Measurements from ENCODE around the gene AIFM1. TPM values are rescaled to one million over a fixed set of nuclear protein-coding genes. Genes with fewer than 3 reads are reported as not detected.

AIFM1 gene
- polyA plus RNA-seq, 2 of the 4 experiments (the other 2 are of a cell fraction): 90.2 to 103 TPM

DNA sequence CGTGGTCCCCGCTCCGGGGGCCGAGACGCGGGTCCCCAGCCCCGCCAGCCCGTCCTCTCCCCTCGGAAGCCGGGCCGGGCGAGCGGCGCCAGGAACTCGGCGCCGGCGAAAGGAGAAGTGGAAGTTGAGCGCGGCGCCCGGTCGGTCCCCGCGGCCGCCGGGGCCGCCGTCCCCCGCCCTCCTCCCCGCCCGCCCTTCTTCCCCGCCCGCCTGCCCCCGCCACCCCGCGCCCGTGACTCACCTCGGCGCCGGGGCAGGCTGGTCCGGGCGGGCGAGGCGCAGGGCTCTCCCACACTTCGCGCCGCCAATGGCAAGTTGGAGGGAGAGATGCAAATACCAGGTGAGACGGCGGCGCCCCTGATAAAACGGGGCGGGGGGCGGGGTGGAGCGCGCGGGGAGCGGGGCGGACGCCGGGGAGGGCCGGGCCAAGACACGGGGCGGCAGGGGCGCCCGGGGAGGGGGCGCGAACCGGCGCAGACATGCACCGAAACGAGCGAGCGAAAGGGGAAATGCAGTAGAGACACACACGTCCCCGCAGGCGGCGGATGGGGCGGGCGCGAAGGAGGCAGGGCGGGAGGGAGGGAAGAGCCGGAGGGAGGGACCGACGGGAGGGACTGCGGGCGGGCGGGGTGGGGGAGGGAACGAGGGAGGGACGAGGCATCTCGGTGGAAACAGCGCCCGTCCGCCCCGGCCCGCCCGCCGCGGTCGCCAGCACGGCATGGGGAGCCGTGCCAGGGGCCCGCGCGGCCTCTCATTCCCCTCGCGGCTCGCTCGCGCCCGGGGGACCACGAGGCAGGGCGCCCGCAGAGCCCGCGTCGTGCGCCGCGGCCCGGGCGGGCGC, 55.0 kb downstream of the AIFM1 start, which contains the start of gene ELF4:
ELF4 (minus strand) TSS at position 119 of the 841 bp plus-strand sequence. CDS start 29,167 bp downstream, outside the sequence.
- DNase-seq (ENCODE audit: low read depth in 1 of 2, low spot score in 1 of 2) (peak; percentile 65 to 70), ATAC-seq (peak; percentile 51 to 71), FAIRE-seq (no peak)
- Histone ChIP-seq H3K4me2 (peak within 1 kb of the TSS; percentile 99), H3K4me3 (peak within 1 kb of the TSS; percentile 98), H3K27ac (peak within 1 kb of the TSS; percentile 85 to 98), H3K4me1 (peaks cover 41% of the 10 kb centered on the region), H3K9me3 (no peaks in the 10 kb centered on the region)
- POLR2A ChIA-PET: interaction anchor here (0.7 to 1.3 kb wide), 3 partner anchors 10 to 12 kb away, joined by 3 to 4 read pairs (median 3); no protein-coding TSS in a partner anchor
- no CpG with 5 or more reads among the region's 123 CpGs for WGBS (ENCODE audit: missing lambda C conversion rate)
- CTCF ChIA-PET: interaction anchor here (0.9 to 4.3 kb wide), 2 partner anchors 18 to 31 kb away, joined by 4 to 24 read pairs; no protein-coding TSS in a partner anchor
- no peak for TF ChIP-seq CHD4 (IDR thresholded peaks at IDR 0.05; ENCODE audit: borderline replicate concordance)
- TF ChIP-seq, protein P1, sequence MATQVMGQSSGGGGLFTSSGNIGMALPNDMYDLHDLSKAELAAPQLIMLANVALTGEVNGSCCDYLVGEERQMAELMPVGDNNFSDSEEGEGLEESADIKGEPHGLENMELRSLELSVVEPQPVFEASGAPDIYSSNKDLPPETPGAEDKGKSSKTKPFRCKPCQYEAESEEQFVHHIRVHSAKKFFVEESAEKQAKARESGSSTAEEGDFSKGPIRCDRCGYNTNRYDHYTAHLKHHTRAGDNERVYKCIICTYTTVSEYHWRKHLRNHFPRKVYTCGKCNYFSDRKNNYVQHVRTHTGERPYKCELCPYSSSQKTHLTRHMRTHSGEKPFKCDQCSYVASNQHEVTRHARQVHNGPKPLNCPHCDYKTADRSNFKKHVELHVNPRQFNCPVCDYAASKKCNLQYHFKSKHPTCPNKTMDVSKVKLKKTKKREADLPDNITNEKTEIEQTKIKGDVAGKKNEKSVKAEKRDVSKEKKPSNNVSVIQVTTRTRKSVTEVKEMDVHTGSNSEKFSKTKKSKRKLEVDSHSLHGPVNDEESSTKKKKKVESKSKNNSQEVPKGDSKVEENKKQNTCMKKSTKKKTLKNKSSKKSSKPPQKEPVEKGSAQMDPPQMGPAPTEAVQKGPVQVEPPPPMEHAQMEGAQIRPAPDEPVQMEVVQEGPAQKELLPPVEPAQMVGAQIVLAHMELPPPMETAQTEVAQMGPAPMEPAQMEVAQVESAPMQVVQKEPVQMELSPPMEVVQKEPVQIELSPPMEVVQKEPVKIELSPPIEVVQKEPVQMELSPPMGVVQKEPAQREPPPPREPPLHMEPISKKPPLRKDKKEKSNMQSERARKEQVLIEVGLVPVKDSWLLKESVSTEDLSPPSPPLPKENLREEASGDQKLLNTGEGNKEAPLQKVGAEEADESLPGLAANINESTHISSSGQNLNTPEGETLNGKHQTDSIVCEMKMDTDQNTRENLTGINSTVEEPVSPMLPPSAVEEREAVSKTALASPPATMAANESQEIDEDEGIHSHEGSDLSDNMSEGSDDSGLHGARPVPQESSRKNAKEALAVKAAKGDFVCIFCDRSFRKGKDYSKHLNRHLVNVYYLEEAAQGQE (IDR thresholded peaks at IDR 0.05): no peak
- no peak for TF ChIP-seq SMC3 (IDR thresholded peaks at IDR 0.05)
- TF ChIP-seq MAFK (IDR thresholded peaks at IDR 0.05; ENCODE audit: partially characterized antibody): no peak
- TF ChIP-seq, protein P2, sequence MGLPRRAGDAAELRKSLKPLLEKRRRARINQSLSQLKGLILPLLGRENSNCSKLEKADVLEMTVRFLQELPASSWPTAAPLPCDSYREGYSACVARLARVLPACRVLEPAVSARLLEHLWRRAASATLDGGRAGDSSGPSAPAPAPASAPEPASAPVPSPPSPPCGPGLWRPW (IDR thresholded peaks at IDR 0.05): no peak
- no peak for TF ChIP-seq FOXS1 (CRISPR knock-in tag; IDR thresholded peaks at IDR 0.05)
- no peak for TF ChIP-seq MYC (IDR thresholded peaks at IDR 0.05; ENCODE audit: borderline replicate concordance, low read length)
- TF ChIP-seq FOSB (CRISPR knock-in tag; IDR thresholded peaks at IDR 0.05): no peak
- no peak for TF ChIP-seq KDM1A (IDR thresholded peaks at IDR 0.05; ENCODE audit: low read depth)
- TF ChIP-seq RAD21 (conservative IDR thresholded peaks at IDR 0.05 in 1 of 2, IDR thresholded peaks at IDR 0.05 in 1 of 2): no peak
- TF ChIP-seq GATA3 (IDR thresholded peaks at IDR 0.05; ENCODE audit: borderline replicate concordance): no peak
- TF ChIP-seq, protein P3, sequence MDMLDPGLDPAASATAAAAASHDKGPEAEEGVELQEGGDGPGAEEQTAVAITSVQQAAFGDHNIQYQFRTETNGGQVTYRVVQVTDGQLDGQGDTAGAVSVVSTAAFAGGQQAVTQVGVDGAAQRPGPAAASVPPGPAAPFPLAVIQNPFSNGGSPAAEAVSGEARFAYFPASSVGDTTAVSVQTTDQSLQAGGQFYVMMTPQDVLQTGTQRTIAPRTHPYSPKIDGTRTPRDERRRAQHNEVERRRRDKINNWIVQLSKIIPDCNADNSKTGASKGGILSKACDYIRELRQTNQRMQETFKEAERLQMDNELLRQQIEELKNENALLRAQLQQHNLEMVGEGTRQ (IDR thresholded peaks at IDR 0.05): no peak
- no peak for TF ChIP-seq HOXA7 (CRISPR knock-in tag; IDR thresholded peaks at IDR 0.05)
- TF ChIP-seq, protein P4, sequence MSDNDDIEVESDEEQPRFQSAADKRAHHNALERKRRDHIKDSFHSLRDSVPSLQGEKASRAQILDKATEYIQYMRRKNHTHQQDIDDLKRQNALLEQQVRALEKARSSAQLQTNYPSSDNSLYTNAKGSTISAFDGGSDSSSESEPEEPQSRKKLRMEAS (IDR thresholded peaks at IDR 0.05): 0 out of 2 replicates have a peak, but pooled peaks have one; percentile 35
- TF ChIP-seq, protein P5, sequence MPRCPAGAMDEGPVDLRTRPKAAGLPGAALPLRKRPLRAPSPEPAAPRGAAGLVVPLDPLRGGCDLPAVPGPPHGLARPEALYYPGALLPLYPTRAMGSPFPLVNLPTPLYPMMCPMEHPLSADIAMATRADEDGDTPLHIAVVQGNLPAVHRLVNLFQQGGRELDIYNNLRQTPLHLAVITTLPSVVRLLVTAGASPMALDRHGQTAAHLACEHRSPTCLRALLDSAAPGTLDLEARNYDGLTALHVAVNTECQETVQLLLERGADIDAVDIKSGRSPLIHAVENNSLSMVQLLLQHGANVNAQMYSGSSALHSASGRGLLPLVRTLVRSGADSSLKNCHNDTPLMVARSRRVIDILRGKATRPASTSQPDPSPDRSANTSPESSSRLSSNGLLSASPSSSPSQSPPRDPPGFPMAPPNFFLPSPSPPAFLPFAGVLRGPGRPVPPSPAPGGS (IDR thresholded peaks at IDR 0.05): 0 out of 3 replicates have a peak, but pooled peaks have one; percentile 21
- TF ChIP-seq HOXB13 (CRISPR knock-in tag; IDR thresholded peaks at IDR 0.05; ENCODE audit: low read depth): no peak
- no peak for TF ChIP-seq ESRRA (IDR thresholded peaks at IDR 0.05; ENCODE audit: borderline replicate concordance, low read length)
- no peak for TF ChIP-seq JUNB (IDR thresholded peaks at IDR 0.05)
- TF ChIP-seq, protein P6, sequence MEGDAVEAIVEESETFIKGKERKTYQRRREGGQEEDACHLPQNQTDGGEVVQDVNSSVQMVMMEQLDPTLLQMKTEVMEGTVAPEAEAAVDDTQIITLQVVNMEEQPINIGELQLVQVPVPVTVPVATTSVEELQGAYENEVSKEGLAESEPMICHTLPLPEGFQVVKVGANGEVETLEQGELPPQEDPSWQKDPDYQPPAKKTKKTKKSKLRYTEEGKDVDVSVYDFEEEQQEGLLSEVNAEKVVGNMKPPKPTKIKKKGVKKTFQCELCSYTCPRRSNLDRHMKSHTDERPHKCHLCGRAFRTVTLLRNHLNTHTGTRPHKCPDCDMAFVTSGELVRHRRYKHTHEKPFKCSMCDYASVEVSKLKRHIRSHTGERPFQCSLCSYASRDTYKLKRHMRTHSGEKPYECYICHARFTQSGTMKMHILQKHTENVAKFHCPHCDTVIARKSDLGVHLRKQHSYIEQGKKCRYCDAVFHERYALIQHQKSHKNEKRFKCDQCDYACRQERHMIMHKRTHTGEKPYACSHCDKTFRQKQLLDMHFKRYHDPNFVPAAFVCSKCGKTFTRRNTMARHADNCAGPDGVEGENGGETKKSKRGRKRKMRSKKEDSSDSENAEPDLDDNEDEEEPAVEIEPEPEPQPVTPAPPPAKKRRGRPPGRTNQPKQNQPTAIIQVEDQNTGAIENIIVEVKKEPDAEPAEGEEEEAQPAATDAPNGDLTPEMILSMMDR (IDR thresholded peaks at IDR 0.05): 0 out of 3 replicates have a peak, but pooled peaks have one; percentile 16
- TF ChIP-seq POLR2A (IDR thresholded peaks at IDR 0.05; ENCODE audit: low read length): peak; percentile 14; the same call in 1 of the 2 replicates
- no peak for TF ChIP-seq ZC3H11A (IDR thresholded peaks at IDR 0.05)
- no peak for TF ChIP-seq HEYL (CRISPR knock-in tag; IDR thresholded peaks at IDR 0.05)
- TF ChIP-seq CBX2 (IDR thresholded peaks at IDR 0.05; ENCODE audit: borderline replicate concordance, low read depth): no peak
- TF ChIP-seq TP53 (CRISPR knock-in tag; IDR thresholded peaks at IDR 0.05): no peak
- no peak for TF ChIP-seq RARB (CRISPR knock-in tag; IDR thresholded peaks at IDR 0.05)
- no peak for TF ChIP-seq ZSCAN20 (CRISPR knock-in tag; IDR thresholded peaks at IDR 0.05)
- TF ChIP-seq, protein P7, sequence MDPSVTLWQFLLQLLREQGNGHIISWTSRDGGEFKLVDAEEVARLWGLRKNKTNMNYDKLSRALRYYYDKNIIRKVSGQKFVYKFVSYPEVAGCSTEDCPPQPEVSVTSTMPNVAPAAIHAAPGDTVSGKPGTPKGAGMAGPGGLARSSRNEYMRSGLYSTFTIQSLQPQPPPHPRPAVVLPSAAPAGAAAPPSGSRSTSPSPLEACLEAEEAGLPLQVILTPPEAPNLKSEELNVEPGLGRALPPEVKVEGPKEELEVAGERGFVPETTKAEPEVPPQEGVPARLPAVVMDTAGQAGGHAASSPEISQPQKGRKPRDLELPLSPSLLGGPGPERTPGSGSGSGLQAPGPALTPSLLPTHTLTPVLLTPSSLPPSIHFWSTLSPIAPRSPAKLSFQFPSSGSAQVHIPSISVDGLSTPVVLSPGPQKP (IDR thresholded peaks at IDR 0.05; ENCODE audit: low read depth, low read length): no peak
- TF ChIP-seq, protein P8, sequence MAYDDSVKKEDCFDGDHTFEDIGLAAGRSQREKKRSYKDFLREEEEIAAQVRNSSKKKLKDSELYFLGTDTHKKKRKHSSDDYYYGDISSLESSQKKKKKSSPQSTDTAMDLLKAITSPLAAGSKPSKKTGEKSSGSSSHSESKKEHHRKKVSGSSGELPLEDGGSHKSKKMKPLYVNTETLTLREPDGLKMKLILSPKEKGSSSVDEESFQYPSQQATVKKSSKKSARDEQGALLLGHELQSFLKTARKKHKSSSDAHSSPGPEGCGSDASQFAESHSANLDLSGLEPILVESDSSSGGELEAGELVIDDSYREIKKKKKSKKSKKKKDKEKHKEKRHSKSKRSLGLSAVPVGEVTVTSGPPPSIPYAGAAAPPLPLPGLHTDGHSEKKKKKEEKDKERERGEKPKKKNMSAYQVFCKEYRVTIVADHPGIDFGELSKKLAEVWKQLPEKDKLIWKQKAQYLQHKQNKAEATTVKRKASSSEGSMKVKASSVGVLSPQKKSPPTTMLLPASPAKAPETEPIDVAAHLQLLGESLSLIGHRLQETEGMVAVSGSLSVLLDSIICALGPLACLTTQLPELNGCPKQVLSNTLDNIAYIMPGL (CRISPR knock-in tag; IDR thresholded peaks at IDR 0.05; ENCODE audit: borderline replicate concordance): no peak

Data from A549 (cell line).